Lung (tissue), 12 donors: ENCODE measurements around the gene RIPK4. TPM values are rescaled to one million over a fixed set of nuclear protein-coding genes. Genes with fewer than 3 reads are reported as not detected.

Experiments
- ATAC-seq: fragments of 200-7000 bp; cut with Tn5 transposase; one replicate; pipeline ENCODE4 v1.9.1; 2020; ENCODE audit warnings: moderate number of reproducible peaks; ENCODE audit not compliant: insufficient read depth, low FRiP score
- DNase-seq, 3 donors: peaks; one replicate each; pipeline ENCODE4 v3.0.0-alpha.2; 2013 to 2017
- H3K27ac ChIP-seq, 2 donors: one replicate each; pipeline ENCODE4 v1.5.1; 2013; ENCODE audit warnings: mild to moderate bottlenecking in 2 of 2, moderate library complexity in 2 of 2, control low read depth in 1 of 2, inconsistent platforms in 1 of 2, low read depth in 1 of 2, low read length in 1 of 2
- H3K27me3 ChIP-seq, 3 donors: one replicate each; pipeline ENCODE4 v1.5.1; 2013; ENCODE audit warnings: low read length in 2 of 3; ENCODE audit not compliant: control insufficient read depth in 3 of 3, insufficient read depth in 3 of 3
- H3K36me3 ChIP-seq, 4 donors: one replicate each; pipeline ENCODE4 v1.5.1; 2013; ENCODE audit warnings: low read length in 4 of 4, mild to moderate bottlenecking in 1 of 4, moderate library complexity in 1 of 4; ENCODE audit not compliant: control insufficient read depth in 4 of 4, insufficient read depth in 4 of 4
- H3K4me1 ChIP-seq, 5 donors: one replicate each; pipeline ENCODE4 v1.5.1; 2013; ENCODE audit warnings: low read length in 5 of 5, mild to moderate bottlenecking in 2 of 5, moderate library complexity in 1 of 5; ENCODE audit not compliant: control insufficient read depth in 5 of 5, insufficient read depth in 5 of 5
- H3K4me3 ChIP-seq: one replicate; pipeline ENCODE4 v1.5.1; 2013; ENCODE audit warnings: mild to moderate bottlenecking, control low read depth, moderate library complexity
- H3K9ac ChIP-seq, 2 donors: one replicate each; pipeline ENCODE4 v1.5.1; 2013; ENCODE audit warnings: low read length in 2 of 2, control low read depth in 1 of 2; ENCODE audit not compliant: insufficient read depth in 1 of 2
- H3K9me3 ChIP-seq, 4 donors: one replicate each; pipeline ENCODE4 v1.5.1; 2013; ENCODE audit warnings: low read length in 3 of 4, mild to moderate bottlenecking in 1 of 4, moderate library complexity in 1 of 4; ENCODE audit not compliant: control insufficient read depth in 4 of 4, insufficient read depth in 3 of 4
- CTCF ChIP-seq: IDR thresholded peaks from 2 replicates; pipeline ENCODE4 v1.5.1; 2012; ENCODE audit warnings: mild to moderate bottlenecking; ENCODE audit errors: control extremely low read depth, extremely low read depth
- WGBS, 2 donors: extraction: QIAGEN DNeasy Blood & Tissue Kit; methylation state at CpG; one replicate each; pipeline ENCODE4 v1.1.7; 2013; 5-methylcytosine and 5-hydroxymethylcytosine counted together
- polyA plus RNA-seq, 2 donors: library from polyadenylated mRNA; stranded (reverse); fragments of 200-250 nt; gene quantifications; one replicate each; pipeline ENCODE4 v1.2.1, GENCODE V29; 2013
- total RNA-seq, 2 donors: library from RNA; depleted of rRNA in 1 of 2; stranded (reverse); fragments of >200 nt in 1 of 2; gene quantifications; one replicate each; pipeline ENCODE4 v1.2.1, GENCODE V29; 2014 to 2021
- donor health status: control.
- donor health status: control.
- donor health status: Bipolar disorder and iron deficiency.
- donor health status: healthy.
- donor health status: DM: yes; HTN: yes; CAD: no.

RIPK4 gene
- total and polyA plus RNA-seq, 4 donors: 5.0 to 21.6 (median 9.1) TPM

GRCh38 chr21:41752231-41752681, 14.6 kb downstream of the RIPK4 start:
- H3K4me1 ChIP-seq: peaks cover 0 to 26% (median 4%) of the 10 kb centered on the region in 5 donors
- H3K4me3 ChIP-seq: no peak overlapping the region
- H3K36me3 ChIP-seq: peaks cover 0 to 6% (median 0%) of the 10 kb centered on the region in 4 donors
- peak overlapping the region in 1 of 2 donors; percentile 8 for H3K27ac ChIP-seq
- H3K27me3 ChIP-seq: peaks cover 0 to 4% (median 3%) of the 10 kb centered on the region in 3 donors
- no peaks in the 10 kb centered on the region for H3K9me3 ChIP-seq
- WGBS, 2 donors: 68 to 78% methylated on average over 13 of the region's 13 CpGs
- ATAC-seq (peak; percentile 44), DNase-seq (no peak)
- no peak for TF ChIP-seq CTCF
- H3K9ac ChIP-seq: no peak overlapping the region

GRCh38 chr21:41751611-41752011, 15.2 kb downstream of the RIPK4 start:
- 46 to 65% methylated on average over 12 of the region's 12 CpGs for WGBS, 2 donors
- peak; percentile 12 for ATAC-seq
- no peak overlapping the region for H3K9ac ChIP-seq

GRCh38 chr21:41750532-41751151, 16.2 kb downstream of the RIPK4 start:
- no peak for TF ChIP-seq CTCF
- no peak for ATAC-seq
- no peak for DNase-seq
- Histone ChIP-seq H3K9ac (no peak overlapping the region), H3K36me3 (peaks cover 0 to 4% (median 0%) of the 10 kb centered on the region in 4 donors), H3K27ac (peak overlapping the region in 1 of 2 donors; percentile 15), H3K27me3 (peaks cover 0 to 4% (median 3%) of the 10 kb centered on the region in 3 donors), H3K9me3 (no peaks in the 10 kb centered on the region), H3K4me1 (peaks cover 0 to 26% (median 4%) of the 10 kb centered on the region in 5 donors), H3K4me3 (no peak overlapping the region)
- 85 to 86% methylated on average over 16 of the region's 16 CpGs for WGBS, 2 donors

More at GRCh38 chr21:41751611-41752011, 15.2 kb downstream of the RIPK4 start:
- DNase-seq: peak; percentile 62 to 87 (median 84)
- peaks cover 0 to 4% (median 0%) of the 10 kb centered on the region in 4 donors for H3K36me3 ChIP-seq
- no peaks in the 10 kb centered on the region for H3K9me3 ChIP-seq
- H3K4me3 ChIP-seq: no peak overlapping the region
- H3K27me3 ChIP-seq: peaks cover 0 to 4% (median 3%) of the 10 kb centered on the region in 3 donors
- no peak for TF ChIP-seq CTCF
- H3K27ac ChIP-seq: peak overlapping the region in 1 of 2 donors; percentile 11
- H3K4me1 ChIP-seq: peaks cover 0 to 26% (median 4%) of the 10 kb centered on the region in 5 donors
